Activated B cell treated with CpG ODN at 0.5 μM for 24 hours (primary cell): ENCODE measurements around the gene DDRGK1. TPM values are rescaled to one million over a fixed set of nuclear protein-coding genes. Genes with fewer than 3 reads are reported as not detected.

Experiments
- ATAC-seq: fragments of 200-7000 bp; cut with Tn5 transposase; one replicate; pipeline ENCODE4 v1.10.0; 2021; ENCODE audit warnings: low read depth, mild to moderate bottlenecking, moderate library complexity
- CTCF ChIA-PET: fragments of 350-600 bp; sonication (Branson Sonifier 250); formaldehyde crosslinking; loops from one replicate; lab custom pipeline; 2021; ENCODE audit warnings: antibody characterized with exemption; lab: Charles Lee
- POLR2A ChIA-PET: fragments of 350-600 bp; sonication (Branson Sonifier 250); formaldehyde crosslinking; loops from one replicate; lab custom pipeline; 2021; ENCODE audit warnings: antibody characterized with exemption; lab: Charles Lee
- DNase-seq: peaks from one replicate; pipeline ENCODE4 v3.0.0; 2022
- H3K27ac Mint-ChIP-seq: one replicate; pipeline ENCODE4 v1.8.0; 2020; ENCODE audit warnings: mixed read lengths
- H3K27me3 Mint-ChIP-seq: one replicate; pipeline ENCODE4 v1.8.0; 2021; ENCODE audit warnings: mixed read lengths
- H3K36me3 Mint-ChIP-seq: one replicate; pipeline ENCODE4 v1.8.0; 2021; ENCODE audit warnings: low read depth, mixed read lengths
- H3K4me1 Mint-ChIP-seq: one replicate; pipeline ENCODE4 v1.8.0; 2021; ENCODE audit warnings: mixed read lengths
- H3K4me3 Mint-ChIP-seq: one replicate; pipeline ENCODE4 v1.8.0; 2020; ENCODE audit warnings: mild to moderate bottlenecking, mixed read lengths
- H3K9me3 Mint-ChIP-seq: one replicate; pipeline ENCODE4 v1.8.0; 2020; ENCODE audit warnings: mixed read lengths
- CTCF ChIP-seq: fragments of 200-600 bp; IDR thresholded peaks from one replicate; pipeline ENCODE4 v1.8.0; 2022; ENCODE audit warnings: antibody characterized with exemption, mild to moderate bottlenecking
- intact Hi-C: fragments of 100-400 bp; cut with micrococcal nuclease; formaldehyde crosslinking; loops from one replicate; pipeline ENCODE4 v1.15.1; 2024
- total RNA-seq: library from RNA; stranded (reverse); gene quantifications from 2 replicates; pipeline ENCODE4 v1.2.3, GENCODE V29; 2022

Gene DDRGK1
- total RNA-seq, 1 donor from 2014 or later, result 46.1 TPM

GRCh38 chr20:3199206-3199605 lies 5.3 kb downstream of the DDRGK1 start:
- CTCF ChIA-PET, result no interaction called here
- Mint-ChIP-seq H3K27me3 (no peaks in the 10 kb centered on the region), H3K4me3 (no peak overlapping the region), H3K4me1 (peaks cover 9% of the 10 kb centered on the region), H3K36me3 (peaks cover 69% of the 10 kb centered on the region), H3K9me3 (no peaks in the 10 kb centered on the region), H3K27ac (no peak overlapping the region)
- ATAC-seq (no peak), DNase-seq (no peak)
- TF ChIP-seq CTCF, result no peak
- intact Hi-C loops, result no loop called here
- POLR2A ChIA-PET, result no interaction called here

- CTCF ChIA-PET, result no interaction called here
- POLR2A ChIA-PET, result no interaction called here
- H3K36me3 Mint-ChIP-seq, result peaks cover 90% of the 10 kb centered on the region
- intact Hi-C loops, result no loop called here
- H3K4me3 Mint-ChIP-seq, result no peak overlapping the region
- no peaks in the 10 kb centered on the region for H3K27me3 Mint-ChIP-seq
- no peak overlapping the region for H3K27ac Mint-ChIP-seq
- no peak for ATAC-seq
- no peak for TF ChIP-seq CTCF
- no peak for DNase-seq
- H3K9me3 Mint-ChIP-seq, result no peaks in the 10 kb centered on the region
- no peaks in the 10 kb centered on the region for H3K4me1 Mint-ChIP-seq
Measured at GRCh38 chr20:3195590-3196237, 8.8 kb downstream of the DDRGK1 start.

- Mint-ChIP-seq H3K4me3 (no peak overlapping the region), H3K36me3 (peaks cover 89% of the 10 kb centered on the region), H3K4me1 (no peaks in the 10 kb centered on the region), H3K27ac (no peak overlapping the region), H3K27me3 (no peaks in the 10 kb centered on the region), H3K9me3 (no peaks in the 10 kb centered on the region)
- intact Hi-C loops, result no loop called here
- DNase-seq, result no peak
- ATAC-seq, result no peak
- ChIA-PET POLR2A (no interaction called here), CTCF (no interaction called here)
- no peak for TF ChIP-seq CTCF
Measured at GRCh38 chr20:3194617-3195280, 9.7 kb downstream of the DDRGK1 start.

- no peak for ATAC-seq
- Mint-ChIP-seq H3K9me3 (no peaks in the 10 kb centered on the region), H3K27ac (no peak overlapping the region), H3K36me3 (peaks cover 88% of the 10 kb centered on the region), H3K27me3 (no peaks in the 10 kb centered on the region), H3K4me1 (no peaks in the 10 kb centered on the region), H3K4me3 (no peak overlapping the region)
- ChIA-PET CTCF (no interaction called here), POLR2A (no interaction called here)
- DNase-seq, result no peak
- no peak for TF ChIP-seq CTCF
- intact Hi-C loops, result no loop called here
Measured at GRCh38 chr20:3193806-3194616, 10.5 kb downstream of the DDRGK1 start.
